HG03064 (cell line): ENCODE measurements around the gene MAGED4.
"Not testable (repeated sequence)": the region's sequence is repeated elsewhere in the genome, so short reads cannot be mapped to it uniquely, and the experiment has no call there.

Source experiments
- ATAC-seq: cut with Tn5 transposase; IDR thresholded peaks from one replicate; pipeline ENCODE4 v1.9.1; 2021; ENCODE audit warnings: low read depth; ENCODE audit not compliant: unreplicated experiment

Gene MAGED4, protein sequence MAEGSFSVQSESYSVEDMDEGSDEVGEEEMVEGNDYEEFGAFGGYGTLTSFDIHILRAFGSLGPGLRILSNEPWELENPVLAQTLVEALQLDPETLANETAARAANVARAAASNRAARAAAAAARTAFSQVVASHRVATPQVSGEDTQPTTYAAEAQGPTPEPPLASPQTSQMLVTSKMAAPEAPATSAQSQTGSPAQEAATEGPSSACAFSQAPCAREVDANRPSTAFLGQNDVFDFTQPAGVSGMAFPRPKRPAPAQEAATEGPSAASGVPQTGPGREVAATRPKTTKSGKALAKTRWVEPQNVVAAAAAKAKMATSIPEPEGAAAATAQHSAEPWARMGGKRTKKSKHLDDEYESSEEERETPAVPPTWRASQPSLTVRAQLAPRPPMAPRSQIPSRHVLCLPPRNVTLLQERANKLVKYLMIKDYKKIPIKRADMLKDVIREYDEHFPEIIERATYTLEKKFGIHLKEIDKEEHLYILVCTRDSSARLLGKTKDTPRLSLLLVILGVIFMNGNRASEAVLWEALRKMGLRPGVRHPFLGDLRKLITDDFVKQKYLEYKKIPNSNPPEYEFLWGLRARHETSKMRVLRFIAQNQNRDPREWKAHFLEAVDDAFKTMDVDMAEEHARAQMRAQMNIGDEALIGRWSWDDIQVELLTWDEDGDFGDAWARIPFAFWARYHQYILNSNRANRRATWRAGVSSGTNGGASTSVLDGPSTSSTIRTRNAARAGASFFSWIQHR

DNA sequence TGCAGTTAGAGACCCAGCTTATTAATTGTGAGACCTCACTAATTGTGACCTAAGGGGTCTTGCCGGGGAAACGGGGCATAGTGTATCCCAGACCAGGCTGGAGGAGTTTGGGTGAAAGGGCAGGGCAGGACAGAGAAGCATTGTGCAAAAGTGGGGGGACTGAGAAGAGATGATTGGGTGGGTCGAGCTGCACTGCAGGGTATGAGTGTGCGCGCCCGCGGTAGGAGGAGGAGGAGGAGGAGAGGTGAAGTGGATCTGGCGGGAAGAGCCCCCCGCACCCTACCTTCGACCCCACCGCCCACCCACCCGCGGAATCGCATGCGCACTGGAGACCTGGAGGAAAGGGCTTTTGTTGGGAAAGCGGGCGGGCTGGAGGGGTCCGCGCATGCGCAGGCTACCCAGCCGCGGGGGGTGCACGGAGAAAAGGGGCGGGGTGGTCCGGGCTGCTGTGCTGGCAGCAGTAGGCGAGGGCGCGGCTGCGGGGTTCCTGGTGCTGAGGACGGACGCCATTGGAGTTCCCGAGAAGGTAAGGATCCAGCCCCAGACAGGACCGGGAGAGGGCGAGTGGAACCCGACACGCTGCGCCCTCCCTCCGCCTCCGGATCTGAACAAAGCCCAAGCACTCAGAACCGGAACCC lies at the start of gene MAGED4:
Gene MAGED4 (plus strand): TSS at position 449 of the 638 bp plus-strand sequence. CDS start 1,035 bp downstream, outside the sequence.
- not testable (repeated sequence) for ATAC-seq

DNA sequence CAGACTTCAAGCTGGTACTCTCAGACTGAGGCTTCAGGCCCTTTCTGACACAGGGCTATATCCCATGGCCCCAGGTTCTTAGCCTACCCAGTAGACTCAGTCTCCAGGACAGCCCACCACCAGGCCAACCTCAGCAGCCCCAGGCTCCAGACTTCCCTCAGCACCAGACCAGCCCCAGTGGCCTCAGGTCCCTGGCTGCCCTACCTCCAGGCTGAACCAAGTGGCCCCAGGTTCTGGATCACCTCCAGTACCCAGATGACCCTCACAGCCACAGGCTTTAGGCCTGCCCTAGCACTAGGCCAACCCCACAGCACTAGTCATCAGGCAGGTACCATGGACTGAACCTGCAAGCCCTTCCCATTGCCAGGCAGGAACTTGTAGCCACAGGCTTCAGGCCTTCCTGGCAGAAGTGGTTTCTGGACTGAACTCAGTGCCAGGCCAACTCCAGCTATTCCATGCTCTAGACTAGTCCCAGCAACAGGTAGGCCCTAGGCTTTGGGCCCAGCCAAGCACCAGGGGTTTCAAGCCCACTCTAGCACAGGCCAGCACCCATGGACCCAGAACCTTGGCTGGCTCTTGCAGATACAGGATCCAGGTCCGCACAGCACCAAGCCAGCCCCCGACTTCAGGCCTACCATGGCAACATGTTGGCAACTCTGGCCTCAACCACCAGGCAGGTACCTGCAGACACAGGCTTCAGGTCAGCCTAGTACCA lies 45.7 kb upstream of the MAGED4 start:
- no peak for ATAC-seq

DNA sequence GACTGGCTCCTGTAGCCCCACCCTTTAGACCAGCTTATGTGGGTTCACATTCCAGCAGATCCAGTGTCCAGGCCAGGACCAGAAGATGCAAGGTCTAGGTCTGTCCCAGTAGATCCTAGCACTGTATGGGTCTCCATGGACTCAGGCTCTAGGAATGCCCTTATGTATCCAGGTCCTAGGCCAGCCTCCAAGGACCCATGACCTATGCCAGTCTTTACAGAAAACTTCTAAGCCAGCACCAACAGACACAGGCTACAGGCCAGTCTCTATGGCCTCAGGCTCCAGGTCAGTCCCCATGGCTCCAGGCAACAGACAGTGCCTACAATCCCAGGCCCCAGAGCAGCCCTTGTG lies 45.2 kb upstream of the MAGED4 start:
- ATAC-seq, result no peak

DNA sequence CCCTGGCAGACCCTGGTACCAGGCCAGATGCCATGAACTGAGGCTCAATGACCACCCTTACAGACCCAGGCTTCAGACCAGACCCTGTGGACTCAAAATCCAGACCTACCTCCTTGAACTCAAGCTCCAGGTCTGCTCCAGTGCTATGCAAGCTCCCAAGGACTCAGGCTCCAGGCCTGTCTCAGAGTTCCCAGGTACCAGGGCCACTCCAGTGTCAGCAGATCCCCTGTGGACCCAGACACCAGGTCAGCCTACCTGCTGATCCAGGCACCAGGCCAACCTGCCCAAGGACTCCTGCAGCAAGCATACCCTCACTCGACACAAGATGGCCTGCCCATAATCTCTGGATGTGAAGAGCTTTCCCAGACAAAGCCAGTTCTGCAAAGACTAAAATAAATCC lies 44.7 kb upstream of the MAGED4 start:
- ATAC-seq, result no peak

DNA sequence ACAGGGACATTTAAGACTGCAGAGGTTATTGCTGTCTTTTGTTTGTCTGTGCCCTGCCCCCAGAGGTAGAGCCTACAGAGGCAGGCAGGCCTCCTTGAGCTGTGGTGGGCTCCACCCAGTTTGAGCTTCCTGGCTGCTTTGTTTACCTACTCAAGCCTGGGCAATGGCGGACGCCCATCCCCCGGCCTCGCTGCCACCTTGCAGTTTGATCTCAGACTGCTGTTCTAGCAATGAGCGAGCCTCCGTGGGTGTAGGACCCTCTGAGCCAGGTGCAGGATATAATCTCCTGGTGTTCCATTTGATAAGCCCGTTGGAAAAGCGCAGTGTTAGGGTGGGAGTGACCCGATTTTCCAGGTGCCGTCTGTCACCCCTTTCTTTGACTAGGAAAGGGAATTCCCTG lies 34.0 kb upstream of the MAGED4 start:
- not testable (repeated sequence) for ATAC-seq

DNA sequence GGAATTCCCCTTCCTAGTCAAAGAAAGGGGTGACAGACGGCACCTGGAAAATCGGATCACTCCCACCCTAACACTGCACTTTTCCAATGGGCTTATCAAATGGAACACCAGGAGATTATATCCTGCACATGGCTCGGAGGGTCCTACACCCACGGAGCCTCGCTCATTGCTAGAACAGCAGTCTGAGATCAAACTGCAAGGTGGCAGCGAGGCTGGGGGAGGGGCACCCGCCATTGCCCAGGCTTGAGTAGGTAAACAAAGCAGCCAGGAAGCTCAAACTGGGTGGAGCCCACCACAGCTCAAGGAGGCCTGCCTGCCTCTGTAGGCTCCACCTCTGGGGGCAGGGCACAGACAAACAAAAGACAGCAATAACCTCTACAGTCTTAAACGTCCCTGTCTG lies 24.5 kb upstream of the MAGED4 start:
- not testable (repeated sequence) for ATAC-seq

DNA sequence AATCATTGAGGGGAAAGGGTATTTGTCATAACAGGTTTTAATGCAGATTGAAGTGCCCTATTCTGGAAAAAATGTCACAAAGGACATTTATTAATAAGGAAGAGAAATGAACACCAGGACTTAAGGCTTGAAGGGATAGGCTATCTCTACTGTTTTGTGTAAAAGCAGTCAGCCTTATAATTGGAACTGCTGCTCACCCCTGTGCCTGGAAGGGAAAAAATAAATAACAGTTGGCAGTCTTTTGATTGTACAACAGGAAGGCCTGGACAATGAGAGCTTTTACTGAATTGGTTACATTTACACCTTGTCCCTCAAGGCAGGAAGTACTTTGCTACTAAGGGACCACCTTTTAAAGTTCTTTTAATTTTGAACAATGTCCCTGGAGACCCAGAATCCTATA lies 17.8 kb upstream of the MAGED4 start:
- no peak for ATAC-seq

DNA sequence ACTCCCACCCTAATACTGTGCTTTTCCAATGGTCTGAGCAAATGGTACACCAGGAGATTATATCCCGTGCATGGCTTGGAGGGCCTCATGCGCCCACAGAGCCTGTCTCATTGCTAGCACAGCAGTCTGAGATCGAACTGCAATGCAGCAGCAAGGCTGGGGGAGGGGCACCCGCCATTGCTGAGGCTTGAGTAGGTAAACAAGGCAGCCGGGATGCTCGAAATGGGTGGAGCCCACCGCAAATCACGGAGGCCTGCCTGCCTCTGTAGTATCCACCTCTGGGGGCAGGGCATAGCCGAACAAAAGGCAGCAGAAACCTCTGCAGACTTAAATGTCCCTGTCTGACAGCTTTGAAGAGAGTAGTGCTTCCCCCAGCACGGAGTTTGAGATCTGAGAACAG lies 13.6 kb upstream of the MAGED4 start:
- ATAC-seq, result not testable (repeated sequence)

DNA sequence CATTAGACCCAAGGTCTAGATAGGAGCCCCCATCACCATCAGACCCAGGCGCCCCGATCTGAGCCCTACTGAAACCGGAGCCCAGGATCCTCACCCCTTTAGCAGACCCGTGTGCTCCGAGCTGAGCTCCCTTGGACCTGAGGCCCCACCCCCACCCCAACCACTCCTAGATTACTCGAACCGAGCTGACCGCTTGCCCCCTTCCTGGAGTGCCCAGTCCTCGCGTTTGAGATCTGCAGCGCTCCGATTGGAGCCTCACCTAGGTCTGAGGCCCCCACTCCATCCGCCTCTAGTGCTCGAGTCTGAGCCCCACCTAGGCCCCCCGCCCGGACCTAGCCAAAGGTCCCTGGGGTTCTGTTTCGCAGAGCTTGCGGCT lies 378 bp downstream of the MAGED4 start:
- ATAC-seq, result not testable (repeated sequence)

DNA sequence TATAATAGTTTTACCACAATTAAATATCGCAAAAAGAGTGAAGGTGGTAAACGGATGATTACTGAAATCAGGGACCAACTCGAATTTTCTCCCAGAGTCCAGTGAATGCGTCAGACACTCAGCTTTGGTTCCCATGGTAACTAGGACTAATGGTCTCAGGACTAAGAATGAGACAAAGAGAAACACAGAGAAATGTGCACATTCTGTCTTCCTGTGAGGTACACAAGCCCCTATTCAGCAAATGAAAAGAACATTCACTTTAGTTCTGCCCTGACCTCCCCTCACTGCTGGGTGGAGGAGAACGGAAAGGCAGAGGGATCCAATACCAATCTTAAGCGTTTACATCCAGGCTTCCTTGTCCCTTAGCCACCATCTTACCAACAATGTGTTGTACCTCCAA lies 26.7 kb downstream of the MAGED4 start:
- ATAC-seq, result not testable (repeated sequence)

DNA sequence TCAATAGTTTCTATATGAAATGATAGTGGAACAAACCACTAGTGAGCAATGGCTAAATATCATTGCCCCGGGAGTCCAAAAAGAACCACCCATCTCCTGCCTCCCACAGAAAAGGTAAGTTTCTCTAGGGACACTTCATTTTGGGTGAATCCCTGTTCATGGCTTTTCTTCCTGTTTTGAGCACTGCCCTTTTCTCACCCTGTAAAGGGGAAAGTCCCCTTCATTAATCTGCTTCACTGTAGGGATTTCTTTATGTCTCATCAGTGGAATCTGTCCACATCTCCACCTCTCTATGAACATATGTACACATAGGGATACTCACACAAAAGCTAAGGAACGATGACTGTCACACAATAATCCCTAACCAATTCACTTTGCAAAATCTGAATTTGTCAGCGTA lies 28.6 kb downstream of the MAGED4 start:
- ATAC-seq, result no peak

DNA sequence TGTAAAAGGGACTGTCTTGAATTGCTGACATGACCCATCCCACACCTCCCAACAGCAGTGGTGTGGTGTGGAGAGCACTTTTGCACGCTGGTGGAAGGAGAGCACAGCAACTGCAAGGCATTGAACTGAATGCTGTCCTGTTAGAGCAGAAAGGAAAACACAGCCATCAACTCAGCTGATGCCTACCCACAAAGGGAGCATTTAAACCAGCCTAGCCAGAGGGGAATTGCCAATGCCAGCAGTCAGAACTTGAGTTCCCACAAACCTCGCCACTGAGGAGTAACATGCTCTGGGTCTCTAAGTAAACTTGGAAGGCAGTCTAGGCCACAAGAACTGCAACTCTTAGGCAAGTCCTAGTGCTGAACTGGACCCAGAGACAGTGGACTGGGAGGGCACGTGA lies 31.9 kb downstream of the MAGED4 start:
- no peak for ATAC-seq

DNA sequence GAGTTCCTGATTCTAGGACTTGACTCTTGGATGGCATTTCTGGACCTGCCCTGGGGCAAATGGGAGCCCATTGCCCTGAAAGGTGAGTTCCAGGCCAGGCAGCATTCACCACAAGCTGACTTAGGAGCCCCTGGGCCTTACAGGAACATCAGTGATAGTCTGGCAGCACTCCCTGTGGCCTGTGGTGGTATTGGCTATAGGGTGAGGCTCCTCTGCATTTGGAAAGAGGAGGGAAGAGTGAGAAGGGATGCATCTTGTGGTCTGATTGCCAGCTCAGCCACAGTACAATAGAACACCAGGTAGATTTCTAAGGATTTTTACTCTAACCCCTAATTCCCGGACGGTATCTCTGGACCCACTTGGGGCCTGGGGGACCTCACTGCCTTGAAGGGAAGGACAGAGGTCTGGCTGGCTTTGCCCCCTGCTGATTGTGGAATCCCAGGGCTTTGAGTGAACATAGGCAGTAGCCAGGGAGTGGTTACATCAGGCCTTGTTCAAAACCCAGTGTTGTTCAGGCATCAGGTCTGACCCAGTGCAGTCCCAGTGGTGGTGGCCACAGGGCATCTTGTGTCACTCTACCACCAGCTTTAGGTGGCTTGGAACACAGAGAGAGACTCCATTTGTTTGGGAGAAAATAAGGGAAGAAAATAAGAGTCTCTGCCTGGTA lies 32.9 kb downstream of the MAGED4 start:
- ATAC-seq, result no peak

DNA sequence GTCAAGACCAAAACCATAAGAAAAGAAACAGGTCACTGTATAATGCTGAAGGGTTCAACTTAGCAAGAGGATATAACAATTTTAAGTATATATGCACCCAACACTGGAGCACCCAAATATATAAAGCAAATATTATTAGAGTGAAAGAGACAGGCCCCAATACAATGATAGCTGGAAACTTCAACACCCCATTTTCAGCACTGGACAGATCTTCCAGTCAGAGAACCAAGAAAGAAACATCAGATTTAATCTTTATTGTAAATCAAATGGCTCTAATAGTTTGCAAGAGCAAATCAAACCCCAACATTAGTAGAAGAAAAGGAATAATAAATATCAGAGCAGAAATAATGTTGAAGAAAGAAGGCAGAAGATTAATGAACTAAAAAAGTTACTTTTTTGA lies 36.2 kb downstream of the MAGED4 start:
- ATAC-seq, result no peak
